HEK293 (cell line): ENCODE results near the gene CCSER1.

Experiments used
- CTCF ChIA-PET: fragments of 350-600 bp; formaldehyde crosslinking; extraction: SDS; loops from one replicate; lab custom pipeline; 2021; ENCODE audit warnings: antibody characterized with exemption; lab: Yijun Ruan, JAX
- POLR2A ChIA-PET: fragments of 300-600 bp; formaldehyde crosslinking; extraction: SDS; loops from one replicate; lab custom pipeline; 2020; ENCODE audit warnings: antibody characterized with exemption, inconsistent platforms; lab: Yijun Ruan, JAX
- H3K27ac ChIP-seq: fragments of 200-500 bp; sonication (Bioruptor generic); 2 replicates; pipeline ENCODE4 v1.5.1; 2014; ENCODE audit warnings: low read depth, low read length, control low read depth, inconsistent platforms; ENCODE audit errors: extremely low read depth
- H3K36me3 ChIP-seq, 2 experiments: fragments of 200-500 bp in 1 of 2; sonication (Bioruptor generic) in 1 of 2; 1 replicate in 1 of 2; 2 replicates in 1 of 2; pipeline ENCODE4 v1.5.1; 2014 to 2017; ENCODE audit warnings: inconsistent platforms in 2 of 2, low read length in 2 of 2; ENCODE audit not compliant: control insufficient read depth in 2 of 2, insufficient read depth in 1 of 2
- H3K4me1 ChIP-seq: fragments of 200-500 bp; sonication (Bioruptor generic); 2 replicates; pipeline ENCODE4 v1.5.1; 2014; ENCODE audit warnings: mild to moderate bottlenecking, low read length, inconsistent platforms; ENCODE audit not compliant: control insufficient read depth, insufficient read depth
- H3K4me3 ChIP-seq: 2 replicates; pipeline ENCODE4 v1.5.1; 2011; ENCODE audit warnings: low read depth, mild to moderate bottlenecking, control low read depth, low read length, moderate library complexity
- H3K9me3 ChIP-seq: fragments of 200-500 bp; sonication (Bioruptor generic); 2 replicates; pipeline ENCODE4 v1.5.1; 2014; ENCODE audit warnings: low read depth, low read length, inconsistent platforms; ENCODE audit not compliant: control insufficient read depth, insufficient read depth
- HOXC10 ChIP-seq: sonication (generic); formaldehyde crosslinking; IDR thresholded peaks from 2 replicates; pipeline ENCODE4 v1.8.1; 2023; ENCODE audit warnings: mild to moderate bottlenecking, missing genetic modification reagents
- KLF10 ChIP-seq: fragments of 450-650 bp; IDR thresholded peaks from 2 replicates; pipeline ENCODE4 v1.5.1; 2018; ENCODE audit warnings: missing biosample characterization, mild to moderate bottlenecking, missing genetic modification characterization
- MEIS1 ChIP-seq: sonication (generic); formaldehyde crosslinking; IDR thresholded peaks from 2 replicates; pipeline ENCODE4 v1.8.1; 2022; ENCODE audit warnings: missing genetic modification reagents, mild to moderate bottlenecking, borderline replicate concordance
- SCRT1 ChIP-seq: fragments of 450-650 bp; formaldehyde crosslinking; IDR thresholded peaks from 2 replicates; pipeline ENCODE4 v1.5.1; 2016; ENCODE audit warnings: missing biosample characterization, missing genetic modification characterization, borderline replicate concordance
- SETDB1 ChIP-seq: IDR thresholded peaks from one replicate; pipeline ENCODE4 v1.6.1; 2017; ENCODE audit warnings: mild to moderate bottlenecking, low read length, moderate library complexity, mixed read lengths; ENCODE audit not compliant: insufficient read length
- TRIM28 ChIP-seq: IDR thresholded peaks from 2 replicates; pipeline ENCODE4 v1.6.1; 2011; ENCODE audit warnings: low read length, control low read depth, borderline replicate concordance
- ZBTB11 ChIP-seq: fragments of 450-650 bp; formaldehyde crosslinking; conservative IDR thresholded peaks from 2 replicates; pipeline ENCODE4 v1.5.1; 2016; ENCODE audit warnings: low read depth, missing biosample characterization, missing genetic modification characterization
- ZBTB26 ChIP-seq: fragments of 450-650 bp; formaldehyde crosslinking; optimal IDR thresholded peaks from 2 replicates; pipeline ENCODE3; 2016; ENCODE audit warnings: missing biosample characterization, mild to moderate bottlenecking, missing genetic modification characterization
- ZNF114 ChIP-seq: fragments of 450-650 bp; formaldehyde crosslinking; IDR thresholded peaks from 2 replicates; pipeline ENCODE4 v1.5.0; 2017; ENCODE audit warnings: missing biosample characterization, missing genetic modification characterization
- ZNF23 ChIP-seq: fragments of 450-650 bp; formaldehyde crosslinking; IDR thresholded peaks from 2 replicates; pipeline ENCODE4 v1.5.1; 2016; ENCODE audit warnings: missing biosample characterization, missing genetic modification characterization, borderline replicate concordance
- ZNF302 ChIP-seq: fragments of 450-650 bp; formaldehyde crosslinking; IDR thresholded peaks from 2 replicates; pipeline ENCODE4 v1.5.1; 2016; ENCODE audit warnings: missing biosample characterization, missing genetic modification characterization, low read depth
- ZNF311 ChIP-seq: fragments of 450-650 bp; formaldehyde crosslinking; IDR thresholded peaks from 2 replicates; pipeline ENCODE4 v1.5.1; 2017; ENCODE audit warnings: missing biosample characterization, missing genetic modification characterization, borderline replicate concordance
- ZNF513 ChIP-seq: fragments of 450-650 bp; IDR thresholded peaks from 2 replicates; pipeline ENCODE4 v1.5.1; 2018; ENCODE audit warnings: missing biosample characterization, missing genetic modification characterization
- ZNF549 ChIP-seq: fragments of 450-650 bp; IDR thresholded peaks from 2 replicates; pipeline ENCODE4 v1.5.1; 2018; ENCODE audit warnings: missing biosample characterization, missing genetic modification characterization, mild to moderate bottlenecking, inconsistent platforms, moderate library complexity
- ZNF560 ChIP-seq: fragments of 450-650 bp; formaldehyde crosslinking; IDR thresholded peaks from 2 replicates; pipeline ENCODE4 v1.5.1; 2017; ENCODE audit warnings: missing biosample characterization, missing genetic modification characterization, borderline replicate concordance
- ZNF830 ChIP-seq: fragments of 450-650 bp; IDR thresholded peaks from 2 replicates; pipeline ENCODE4 v1.5.0; 2018; ENCODE audit warnings: missing biosample characterization, missing genetic modification characterization, low read depth, mild to moderate bottlenecking, moderate library complexity
- ZSCAN30 ChIP-seq: fragments of 450-650 bp; IDR thresholded peaks from 2 replicates; pipeline ENCODE4 v1.5.1; 2018; ENCODE audit warnings: missing biosample characterization, mild to moderate bottlenecking, missing genetic modification characterization, moderate library complexity
- ZXDB ChIP-seq: fragments of 450-650 bp; formaldehyde crosslinking; IDR thresholded peaks from 2 replicates; pipeline ENCODE4 v1.5.1; 2016; ENCODE audit warnings: missing biosample characterization, missing genetic modification characterization
- TF ChIP-seq, protein P1 (sequence below): fragments of 450-650 bp; formaldehyde crosslinking; IDR thresholded peaks from 2 replicates; pipeline ENCODE4 v1.5.1; 2016; ENCODE audit warnings: missing biosample characterization, missing genetic modification characterization
- TF ChIP-seq, protein P2 (sequence below): fragments of 450-650 bp; formaldehyde crosslinking; IDR thresholded peaks from 2 replicates; pipeline ENCODE4 v1.5.1; 2016; ENCODE audit warnings: missing biosample characterization, missing genetic modification characterization, borderline replicate concordance
- TF ChIP-seq, protein P3 (sequence below): fragments of 450-650 bp; formaldehyde crosslinking; IDR thresholded peaks from 2 replicates; pipeline ENCODE4 v1.5.1; 2016; ENCODE audit warnings: missing biosample characterization, missing genetic modification characterization, low read depth

CCSER1 gene

DNA sequence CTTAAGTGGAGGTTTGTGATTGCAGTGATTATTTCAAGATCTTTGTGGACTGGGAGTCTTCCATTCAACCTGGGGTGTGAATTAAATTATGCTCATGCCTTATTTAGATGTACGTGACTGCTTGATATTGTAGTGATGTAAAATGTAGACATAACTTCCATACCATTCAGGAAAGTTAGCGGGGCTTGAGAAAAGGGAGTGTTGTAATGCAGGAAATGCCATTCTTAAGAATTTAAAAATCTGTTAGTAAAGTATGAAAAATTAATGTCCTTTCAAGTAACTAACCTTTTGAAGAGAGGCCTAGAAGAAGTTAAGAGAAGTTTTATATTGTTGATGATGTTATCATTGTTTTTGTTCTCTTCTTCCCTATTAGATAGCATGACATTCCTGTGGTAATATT lies 318.2 kb downstream of the CCSER1 start (continued):
- no peak for TF ChIP-seq ZBTB11
- TF ChIP-seq TRIM28, result no peak

GRCh38 chr4:90449626-90450025 lies 322.4 kb downstream of the CCSER1 start:
- ChIA-PET POLR2A (interaction anchor here (0.5 kb wide), 1 partner anchor 84 kb away, joined by 4 read pairs; no protein-coding TSS in a partner anchor), CTCF (no interaction called here)
- Histone ChIP-seq H3K4me1 (no peaks in the 10 kb centered on the region), H3K36me3 (no peaks in the 10 kb centered on the region), H3K27ac (no peak overlapping the region), H3K9me3 (no peaks in the 10 kb centered on the region), H3K4me3 (no peak overlapping the region)
- TF ChIP-seq MEIS1 (CRISPR knock-in tag) (no peak), KLF10 (no peak), ZBTB26 (no peak), SETDB1 (no peak), ZNF302 (tag by site-specific recombination) (no peak), SCRT1 (tag by site-specific recombination) (no peak), ZNF830 (tag by site-specific recombination) (no peak), ZSCAN30 (tag by site-specific recombination) (no peak), ZNF23 (tag by site-specific recombination) (no peak), ZNF513 (tag by site-specific recombination) (no peak), ZNF114 (tag by site-specific recombination) (no peak), ZNF560 (tag by site-specific recombination) (no peak), ZNF549 (tag by site-specific recombination) (no peak), ZNF311 (no peak), ZXDB (no peak), HOXC10 (CRISPR knock-in tag) (no peak)
- TF ChIP-seq, protein P1, sequence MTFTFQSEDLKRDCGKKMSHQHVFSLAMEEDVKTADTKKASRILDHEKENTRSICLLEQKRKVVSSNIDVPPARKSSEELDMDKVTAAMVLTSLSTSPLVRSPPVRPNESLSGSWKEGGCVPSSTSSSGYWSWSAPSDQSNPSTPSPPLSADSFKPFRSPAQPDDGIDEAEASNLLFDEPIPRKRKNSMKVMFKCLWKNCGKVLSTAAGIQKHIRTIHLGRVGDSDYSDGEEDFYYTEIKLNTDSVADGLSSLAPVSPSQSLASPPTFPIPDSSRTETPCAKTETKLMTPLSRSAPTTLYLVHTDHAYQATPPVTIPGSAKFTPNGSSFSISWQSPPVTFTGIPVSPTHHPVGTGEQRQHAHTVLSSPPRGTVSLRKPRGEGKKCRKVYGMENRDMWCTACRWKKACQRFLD (tag by site-specific recombination), result no peak
- TF ChIP-seq, protein P2, sequence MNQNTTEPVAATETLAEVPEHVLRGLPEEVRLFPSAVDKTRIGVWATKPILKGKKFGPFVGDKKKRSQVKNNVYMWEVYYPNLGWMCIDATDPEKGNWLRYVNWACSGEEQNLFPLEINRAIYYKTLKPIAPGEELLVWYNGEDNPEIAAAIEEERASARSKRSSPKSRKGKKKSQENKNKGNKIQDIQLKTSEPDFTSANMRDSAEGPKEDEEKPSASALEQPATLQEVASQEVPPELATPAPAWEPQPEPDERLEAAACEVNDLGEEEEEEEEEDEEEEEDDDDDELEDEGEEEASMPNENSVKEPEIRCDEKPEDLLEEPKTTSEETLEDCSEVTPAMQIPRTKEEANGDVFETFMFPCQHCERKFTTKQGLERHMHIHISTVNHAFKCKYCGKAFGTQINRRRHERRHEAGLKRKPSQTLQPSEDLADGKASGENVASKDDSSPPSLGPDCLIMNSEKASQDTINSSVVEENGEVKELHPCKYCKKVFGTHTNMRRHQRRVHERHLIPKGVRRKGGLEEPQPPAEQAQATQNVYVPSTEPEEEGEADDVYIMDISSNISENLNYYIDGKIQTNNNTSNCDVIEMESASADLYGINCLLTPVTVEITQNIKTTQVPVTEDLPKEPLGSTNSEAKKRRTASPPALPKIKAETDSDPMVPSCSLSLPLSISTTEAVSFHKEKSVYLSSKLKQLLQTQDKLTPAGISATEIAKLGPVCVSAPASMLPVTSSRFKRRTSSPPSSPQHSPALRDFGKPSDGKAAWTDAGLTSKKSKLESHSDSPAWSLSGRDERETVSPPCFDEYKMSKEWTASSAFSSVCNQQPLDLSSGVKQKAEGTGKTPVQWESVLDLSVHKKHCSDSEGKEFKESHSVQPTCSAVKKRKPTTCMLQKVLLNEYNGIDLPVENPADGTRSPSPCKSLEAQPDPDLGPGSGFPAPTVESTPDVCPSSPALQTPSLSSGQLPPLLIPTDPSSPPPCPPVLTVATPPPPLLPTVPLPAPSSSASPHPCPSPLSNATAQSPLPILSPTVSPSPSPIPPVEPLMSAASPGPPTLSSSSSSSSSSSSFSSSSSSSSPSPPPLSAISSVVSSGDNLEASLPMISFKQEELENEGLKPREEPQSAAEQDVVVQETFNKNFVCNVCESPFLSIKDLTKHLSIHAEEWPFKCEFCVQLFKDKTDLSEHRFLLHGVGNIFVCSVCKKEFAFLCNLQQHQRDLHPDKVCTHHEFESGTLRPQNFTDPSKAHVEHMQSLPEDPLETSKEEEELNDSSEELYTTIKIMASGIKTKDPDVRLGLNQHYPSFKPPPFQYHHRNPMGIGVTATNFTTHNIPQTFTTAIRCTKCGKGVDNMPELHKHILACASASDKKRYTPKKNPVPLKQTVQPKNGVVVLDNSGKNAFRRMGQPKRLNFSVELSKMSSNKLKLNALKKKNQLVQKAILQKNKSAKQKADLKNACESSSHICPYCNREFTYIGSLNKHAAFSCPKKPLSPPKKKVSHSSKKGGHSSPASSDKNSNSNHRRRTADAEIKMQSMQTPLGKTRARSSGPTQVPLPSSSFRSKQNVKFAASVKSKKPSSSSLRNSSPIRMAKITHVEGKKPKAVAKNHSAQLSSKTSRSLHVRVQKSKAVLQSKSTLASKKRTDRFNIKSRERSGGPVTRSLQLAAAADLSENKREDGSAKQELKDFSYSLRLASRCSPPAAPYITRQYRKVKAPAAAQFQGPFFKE (tag by site-specific recombination), result no peak
- TF ChIP-seq, protein P3, sequence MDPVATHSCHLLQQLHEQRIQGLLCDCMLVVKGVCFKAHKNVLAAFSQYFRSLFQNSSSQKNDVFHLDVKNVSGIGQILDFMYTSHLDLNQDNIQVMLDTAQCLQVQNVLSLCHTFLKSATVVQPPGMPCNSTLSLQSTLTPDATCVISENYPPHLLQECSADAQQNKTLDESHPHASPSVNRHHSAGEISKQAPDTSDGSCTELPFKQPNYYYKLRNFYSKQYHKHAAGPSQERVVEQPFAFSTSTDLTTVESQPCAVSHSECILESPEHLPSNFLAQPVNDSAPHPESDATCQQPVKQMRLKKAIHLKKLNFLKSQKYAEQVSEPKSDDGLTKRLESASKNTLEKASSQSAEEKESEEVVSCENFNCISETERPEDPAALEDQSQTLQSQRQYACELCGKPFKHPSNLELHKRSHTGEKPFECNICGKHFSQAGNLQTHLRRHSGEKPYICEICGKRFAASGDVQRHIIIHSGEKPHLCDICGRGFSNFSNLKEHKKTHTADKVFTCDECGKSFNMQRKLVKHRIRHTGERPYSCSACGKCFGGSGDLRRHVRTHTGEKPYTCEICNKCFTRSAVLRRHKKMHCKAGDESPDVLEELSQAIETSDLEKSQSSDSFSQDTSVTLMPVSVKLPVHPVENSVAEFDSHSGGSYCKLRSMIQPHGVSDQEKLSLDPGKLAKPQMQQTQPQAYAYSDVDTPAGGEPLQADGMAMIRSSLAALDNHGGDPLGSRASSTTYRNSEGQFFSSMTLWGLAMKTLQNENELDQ (tag by site-specific recombination), result no peak
